GM12865 (cell line): ENCODE data around the gene ZNF226.
"Not testable (repeated sequence)": the region's sequence is repeated elsewhere in the genome, so short reads cannot be mapped to it uniquely, and the experiment has no call there.

Experiments
- DNase-seq: peaks from one replicate; pipeline ENCODE4 v3.0.0; 2010; ENCODE audit warnings: low read depth
- H3K4me3 ChIP-seq: 2 replicates; pipeline ENCODE4 v1.5.1; 2011; ENCODE audit warnings: mild to moderate bottlenecking, low read depth, low read length, control low read depth
- TF ChIP-seq, protein P1 (sequence below): IDR thresholded peaks from 2 replicates; pipeline ENCODE4 v1.5.1; 2011; ENCODE audit warnings: low read length, control low read depth, low read depth, inconsistent platforms; ENCODE audit not compliant: insufficient read depth; ENCODE audit errors: missing control alignments

ZNF226 gene

DNA sequence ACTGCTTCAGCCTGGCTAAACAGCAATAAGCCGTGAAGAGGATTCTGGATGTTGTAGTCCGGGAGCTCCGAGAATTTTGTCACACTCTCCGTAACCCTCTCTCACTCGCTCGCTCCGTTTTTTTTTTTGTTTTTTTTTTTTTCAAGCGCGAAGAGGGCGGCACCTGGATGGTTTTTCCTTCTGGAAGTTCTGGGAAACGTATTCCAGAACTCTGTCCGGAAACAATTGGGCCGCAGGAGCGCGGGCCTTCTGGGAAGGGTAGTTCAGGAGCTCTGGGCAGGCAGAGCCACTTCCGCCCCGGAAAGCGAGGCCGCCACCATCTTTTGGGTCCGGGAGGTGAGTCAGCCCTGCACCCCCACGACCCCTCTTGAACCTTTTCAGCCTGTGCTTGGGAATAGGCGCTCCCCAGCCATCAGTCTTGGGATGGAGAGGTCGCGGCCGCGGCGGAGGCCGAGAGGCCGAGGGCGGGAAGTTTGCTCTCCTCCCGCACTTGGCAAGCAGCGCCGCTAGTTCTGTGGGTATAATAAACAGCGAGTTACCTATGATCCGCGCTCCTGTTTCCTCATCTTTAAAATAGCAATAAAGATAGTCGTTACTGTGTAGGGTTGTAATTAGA is 47.5 kb downstream of the ZNF226 start, which contains the start of gene ZNF227:
TSS of gene ZNF227 (plus strand) at position 283 of the 616 bp plus-strand sequence. CDS start 5,261 bp downstream, outside the sequence.
- DNase-seq, result peak; percentile 87

DNA sequence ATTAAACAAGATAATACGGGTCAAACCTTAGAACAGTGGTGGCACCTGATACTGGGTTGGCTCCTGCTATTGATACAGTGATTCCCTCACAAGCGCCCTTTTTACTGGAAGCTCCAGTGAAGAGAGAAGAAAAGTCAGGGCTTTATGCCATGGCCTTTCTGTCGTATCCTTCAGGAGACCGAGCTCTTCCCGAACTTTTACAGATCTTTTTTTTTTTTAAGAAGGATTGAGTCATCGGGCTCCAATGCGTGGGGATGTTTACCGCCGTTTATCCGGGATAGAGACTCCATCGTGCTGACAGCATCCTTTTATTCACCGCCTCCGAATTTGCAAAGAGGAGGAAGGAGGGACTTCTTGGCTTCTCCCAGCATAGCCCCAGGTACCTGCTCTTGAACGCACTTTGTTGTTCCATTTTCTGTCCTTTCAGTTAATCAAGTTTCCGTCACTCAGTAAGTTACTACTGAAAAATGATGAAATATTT is 48.0 kb downstream of the ZNF226 start:
- DNase-seq, result peak; percentile 13
- peak overlapping the region; percentile 61 for H3K4me3 ChIP-seq
- TF ChIP-seq, protein P1, sequence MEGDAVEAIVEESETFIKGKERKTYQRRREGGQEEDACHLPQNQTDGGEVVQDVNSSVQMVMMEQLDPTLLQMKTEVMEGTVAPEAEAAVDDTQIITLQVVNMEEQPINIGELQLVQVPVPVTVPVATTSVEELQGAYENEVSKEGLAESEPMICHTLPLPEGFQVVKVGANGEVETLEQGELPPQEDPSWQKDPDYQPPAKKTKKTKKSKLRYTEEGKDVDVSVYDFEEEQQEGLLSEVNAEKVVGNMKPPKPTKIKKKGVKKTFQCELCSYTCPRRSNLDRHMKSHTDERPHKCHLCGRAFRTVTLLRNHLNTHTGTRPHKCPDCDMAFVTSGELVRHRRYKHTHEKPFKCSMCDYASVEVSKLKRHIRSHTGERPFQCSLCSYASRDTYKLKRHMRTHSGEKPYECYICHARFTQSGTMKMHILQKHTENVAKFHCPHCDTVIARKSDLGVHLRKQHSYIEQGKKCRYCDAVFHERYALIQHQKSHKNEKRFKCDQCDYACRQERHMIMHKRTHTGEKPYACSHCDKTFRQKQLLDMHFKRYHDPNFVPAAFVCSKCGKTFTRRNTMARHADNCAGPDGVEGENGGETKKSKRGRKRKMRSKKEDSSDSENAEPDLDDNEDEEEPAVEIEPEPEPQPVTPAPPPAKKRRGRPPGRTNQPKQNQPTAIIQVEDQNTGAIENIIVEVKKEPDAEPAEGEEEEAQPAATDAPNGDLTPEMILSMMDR, result no peak

More for the DNA sequence above, 47.5 kb downstream of the ZNF226 start, which contains the start of gene ZNF227:
- peak within 1 kb of the TSS; percentile 61 for H3K4me3 ChIP-seq
- TF ChIP-seq, protein P1, result no peak

DNA sequence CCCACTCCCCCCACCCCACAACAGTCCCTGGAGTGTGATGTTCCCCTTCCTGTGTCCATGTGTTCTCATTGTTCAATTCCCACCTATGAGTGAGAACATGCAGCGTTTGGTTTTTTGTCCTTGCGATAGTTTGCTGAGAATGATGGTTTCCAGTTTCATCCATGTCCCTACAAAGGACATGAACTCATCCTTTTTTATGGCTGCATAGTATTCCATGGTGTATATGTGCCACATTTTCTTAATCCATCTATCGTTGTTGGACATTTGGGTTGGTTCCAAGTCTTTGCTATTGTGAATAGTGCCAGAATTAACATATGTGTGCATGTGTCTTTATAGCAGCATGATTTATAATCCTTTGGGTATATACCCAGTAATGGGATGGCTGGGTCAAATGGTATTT is 55.0 kb downstream of the ZNF226 start:
- DNase-seq, H3K4me3 ChIP-seq: not testable (repeated sequence)

DNA sequence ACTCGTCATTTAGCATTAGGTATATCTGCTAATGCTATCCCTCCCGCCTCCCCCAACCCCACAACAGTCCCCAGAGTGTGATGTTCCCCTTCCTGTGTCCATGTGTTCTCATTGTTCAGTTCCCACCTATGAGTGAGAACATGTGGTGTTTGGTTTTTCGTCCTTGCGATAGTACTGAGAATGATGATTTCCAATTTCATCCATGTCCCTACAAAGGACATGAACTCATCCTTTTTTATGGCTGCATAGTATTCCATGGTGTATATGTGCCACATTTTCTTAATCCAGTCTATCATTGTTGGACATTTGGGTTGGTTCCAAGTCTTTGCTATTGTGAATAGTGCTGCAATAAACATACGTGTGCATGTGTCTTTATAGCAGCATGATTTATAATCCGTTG is 55.9 kb downstream of the ZNF226 start:
- H3K4me3 ChIP-seq, DNase-seq: not testable (repeated sequence)

DNA sequence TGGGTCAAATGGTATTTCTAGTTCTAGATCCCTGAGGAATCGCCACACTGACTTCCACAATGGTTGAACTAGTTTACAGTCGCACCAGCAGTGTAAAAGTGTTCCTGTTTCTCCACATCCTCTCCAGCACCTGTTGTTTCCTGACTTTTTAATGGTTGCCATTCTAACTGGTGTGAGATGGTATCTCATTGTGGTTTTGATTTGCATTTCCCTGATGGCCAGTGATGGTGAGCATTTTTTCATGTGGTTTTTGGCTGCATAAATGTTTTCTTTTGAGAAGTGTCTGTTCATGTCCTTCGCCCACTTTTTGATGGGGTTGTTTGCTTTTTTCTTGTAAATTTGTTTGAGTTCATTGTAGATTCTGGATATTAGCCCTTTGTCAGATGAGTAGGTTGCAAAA is 56.4 kb downstream of the ZNF226 start:
- H3K4me3 ChIP-seq, DNase-seq: not testable (repeated sequence)
